ENCODE results near the gene FGF18.

DNA sequence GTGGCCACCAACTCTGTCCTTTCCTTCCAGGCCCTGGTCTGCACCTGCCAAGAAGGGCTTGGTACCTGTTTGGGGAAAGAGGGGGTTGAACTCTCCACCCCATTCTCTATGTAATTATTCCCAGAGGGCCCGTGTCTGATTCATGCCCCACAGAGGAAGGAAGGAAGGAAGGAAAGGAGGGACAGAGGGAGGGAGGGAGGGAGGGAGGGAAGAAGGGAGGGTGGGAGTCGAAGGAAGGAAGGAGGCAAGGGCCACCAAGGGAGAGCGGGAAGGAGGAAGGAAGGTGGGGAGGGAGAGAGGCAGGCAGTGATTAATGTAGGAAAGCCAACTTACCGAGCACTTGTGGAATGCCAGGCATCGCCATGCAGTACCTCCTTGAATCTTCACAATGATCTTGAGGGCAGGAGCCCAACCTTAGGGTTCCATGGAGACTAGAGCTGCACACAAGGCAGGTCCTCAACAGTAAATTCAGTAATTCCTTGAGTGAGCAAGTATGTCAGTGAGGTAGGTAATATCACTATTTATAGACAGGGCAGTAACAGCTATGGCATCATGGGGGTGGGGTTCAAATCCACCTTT is 75.8 kb downstream of the FGF18 start:
- TF ChIP-seq, protein P1, sequence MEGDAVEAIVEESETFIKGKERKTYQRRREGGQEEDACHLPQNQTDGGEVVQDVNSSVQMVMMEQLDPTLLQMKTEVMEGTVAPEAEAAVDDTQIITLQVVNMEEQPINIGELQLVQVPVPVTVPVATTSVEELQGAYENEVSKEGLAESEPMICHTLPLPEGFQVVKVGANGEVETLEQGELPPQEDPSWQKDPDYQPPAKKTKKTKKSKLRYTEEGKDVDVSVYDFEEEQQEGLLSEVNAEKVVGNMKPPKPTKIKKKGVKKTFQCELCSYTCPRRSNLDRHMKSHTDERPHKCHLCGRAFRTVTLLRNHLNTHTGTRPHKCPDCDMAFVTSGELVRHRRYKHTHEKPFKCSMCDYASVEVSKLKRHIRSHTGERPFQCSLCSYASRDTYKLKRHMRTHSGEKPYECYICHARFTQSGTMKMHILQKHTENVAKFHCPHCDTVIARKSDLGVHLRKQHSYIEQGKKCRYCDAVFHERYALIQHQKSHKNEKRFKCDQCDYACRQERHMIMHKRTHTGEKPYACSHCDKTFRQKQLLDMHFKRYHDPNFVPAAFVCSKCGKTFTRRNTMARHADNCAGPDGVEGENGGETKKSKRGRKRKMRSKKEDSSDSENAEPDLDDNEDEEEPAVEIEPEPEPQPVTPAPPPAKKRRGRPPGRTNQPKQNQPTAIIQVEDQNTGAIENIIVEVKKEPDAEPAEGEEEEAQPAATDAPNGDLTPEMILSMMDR (IDR thresholded peaks at IDR 0.05), result no peak
- TF ChIP-seq POLR2A (IDR thresholded peaks at IDR 0.05), result no peak

All from heart left ventricle (tissue), 13 donors.